Breast epithelium (tissue), 3 donors: Measurements from ENCODE around the gene MAP1LC3B.

ENCODE experiments used
- POLR2A ChIP-seq: fragments of 450-650 bp; IDR thresholded peaks from one replicate; pipeline ENCODE4 v1.6.1; 2016; ENCODE audit warnings: antibody characterized with exemption, mild to moderate bottlenecking, moderate library complexity
- POLR2AphosphoS5 ChIP-seq, 3 donors: sonication (generic); formaldehyde crosslinking; IDR thresholded peaks; one replicate each; pipeline ENCODE4 v1.6.1; 2017; ENCODE audit warnings: antibody characterized with exemption in 3 of 3
- TF ChIP-seq, protein P1 (sequence below), 3 donors: fragments of 450-650 bp; IDR thresholded peaks; one replicate each; pipeline ENCODE4 v1.5.1; 2016 to 2017; ENCODE audit warnings: antibody characterized with exemption in 3 of 3, mild to moderate bottlenecking in 3 of 3, moderate library complexity in 3 of 3

DNA sequence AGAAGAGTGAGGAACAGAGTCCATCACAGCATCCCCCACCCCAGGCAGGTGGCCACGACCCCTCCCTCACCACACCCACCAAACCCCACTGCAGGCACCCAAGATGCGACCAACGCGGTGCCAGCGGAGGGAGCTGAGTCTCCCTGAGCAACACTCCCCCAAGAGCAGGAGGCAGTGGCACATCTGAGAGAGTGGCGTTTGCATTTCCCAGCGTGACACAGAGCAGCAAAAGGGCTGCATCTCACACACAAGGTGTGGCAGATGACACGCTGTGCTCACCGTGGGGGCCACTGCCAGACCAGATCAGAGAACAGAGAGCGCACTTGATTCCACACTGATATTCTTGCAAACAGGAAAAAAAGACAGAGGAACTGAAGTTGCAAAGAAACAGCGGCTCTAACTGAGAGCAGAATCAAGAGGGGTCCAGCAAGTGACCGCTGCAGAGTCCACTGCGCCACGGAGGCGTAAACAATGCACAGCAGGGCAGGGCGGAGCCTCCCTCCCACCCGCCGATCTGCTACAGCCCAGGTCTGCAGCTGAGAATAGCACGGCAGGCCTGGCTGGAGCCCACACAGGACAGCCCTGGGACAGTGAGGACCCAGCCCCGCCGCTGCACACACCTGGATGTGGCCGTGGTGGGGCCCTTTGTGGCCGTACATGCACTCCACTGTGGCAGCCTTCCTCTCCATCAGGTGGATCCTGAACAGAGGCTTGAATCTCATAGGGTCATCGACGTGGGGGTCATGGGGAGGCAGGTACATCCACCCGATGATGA, 49.0 kb upstream of the MAP1LC3B start:
- no peak for TF ChIP-seq POLR2AphosphoS5 (IDR thresholded peaks at IDR 0.05)
- TF ChIP-seq, protein P1, sequence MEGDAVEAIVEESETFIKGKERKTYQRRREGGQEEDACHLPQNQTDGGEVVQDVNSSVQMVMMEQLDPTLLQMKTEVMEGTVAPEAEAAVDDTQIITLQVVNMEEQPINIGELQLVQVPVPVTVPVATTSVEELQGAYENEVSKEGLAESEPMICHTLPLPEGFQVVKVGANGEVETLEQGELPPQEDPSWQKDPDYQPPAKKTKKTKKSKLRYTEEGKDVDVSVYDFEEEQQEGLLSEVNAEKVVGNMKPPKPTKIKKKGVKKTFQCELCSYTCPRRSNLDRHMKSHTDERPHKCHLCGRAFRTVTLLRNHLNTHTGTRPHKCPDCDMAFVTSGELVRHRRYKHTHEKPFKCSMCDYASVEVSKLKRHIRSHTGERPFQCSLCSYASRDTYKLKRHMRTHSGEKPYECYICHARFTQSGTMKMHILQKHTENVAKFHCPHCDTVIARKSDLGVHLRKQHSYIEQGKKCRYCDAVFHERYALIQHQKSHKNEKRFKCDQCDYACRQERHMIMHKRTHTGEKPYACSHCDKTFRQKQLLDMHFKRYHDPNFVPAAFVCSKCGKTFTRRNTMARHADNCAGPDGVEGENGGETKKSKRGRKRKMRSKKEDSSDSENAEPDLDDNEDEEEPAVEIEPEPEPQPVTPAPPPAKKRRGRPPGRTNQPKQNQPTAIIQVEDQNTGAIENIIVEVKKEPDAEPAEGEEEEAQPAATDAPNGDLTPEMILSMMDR (IDR thresholded peaks at IDR 0.05) = no peak
- TF ChIP-seq POLR2A = no peak
